ENCODE measurements around the gene CCDC146.
"Not testable (repeated sequence)": the region's sequence is repeated elsewhere in the genome, so short reads cannot be mapped to it uniquely, and the experiment has no call there.

Gene CCDC146

GRCh38 chr7:77152232-77152631, 29.8 kb downstream of the CCDC146 start:
- not testable (repeated sequence) for DNase-seq

- peak in 1 of 2 donors; percentile 26 for DNase-seq
These were observed 32.6 kb downstream of the CCDC146 start for GRCh38 chr7:77154917-77155464.

- not testable (repeated sequence) for DNase-seq
These were observed 33.4 kb downstream of the CCDC146 start for GRCh38 chr7:77155601-77156377.

GRCh38 chr7:77157034-77157433, 34.6 kb downstream of the CCDC146 start:
- not testable (repeated sequence) for DNase-seq

GRCh38 chr7:77157446-77157845, 35.0 kb downstream of the CCDC146 start:
- DNase-seq = peak; percentile 8 to 12

GRCh38 chr7:77171073-77171472, 48.7 kb downstream of the CCDC146 start:
- DNase-seq = not testable (repeated sequence)

- DNase-seq = not testable (repeated sequence)
These were observed 50.2 kb downstream of the CCDC146 start for GRCh38 chr7:77172437-77173172.

- not testable (repeated sequence) for DNase-seq
These were observed 52.0 kb downstream of the CCDC146 start for GRCh38 chr7:77174418-77174817.

GRCh38 chr7:77175274-77175800, 52.9 kb downstream of the CCDC146 start:
- DNase-seq = not testable (repeated sequence)

GRCh38 chr7:77177321-77177904, 55.0 kb downstream of the CCDC146 start:
- not testable (repeated sequence) for DNase-seq

GRCh38 chr7:77178024-77178423, 55.6 kb downstream of the CCDC146 start:
- DNase-seq = not testable (repeated sequence)

- DNase-seq = no peak
These were observed 58.7 kb downstream of the CCDC146 start for GRCh38 chr7:77181015-77181595.

GRCh38 chr7:77181734-77182133, 59.3 kb downstream of the CCDC146 start:
- no peak for DNase-seq

GRCh38 chr7:77182261-77182660, 59.8 kb downstream of the CCDC146 start:
- DNase-seq = no peak

GRCh38 chr7:77184463-77184862, 62.0 kb downstream of the CCDC146 start:
- DNase-seq = no peak

- no peak for DNase-seq
These were observed 62.6 kb downstream of the CCDC146 start for GRCh38 chr7:77184990-77185389.

GRCh38 chr7:77185866-77186265, 63.5 kb downstream of the CCDC146 start:
- no peak for DNase-seq

- peak in 1 of 2 donors; percentile 20 for DNase-seq
These were observed 66.5 kb downstream of the CCDC146 start for GRCh38 chr7:77188731-77189437.

GRCh38 chr7:77197141-77197540, 74.7 kb downstream of the CCDC146 start:
- DNase-seq = no peak

- DNase-seq = peak; percentile 60 to 77
These were observed 76.9 kb downstream of the CCDC146 start, which contains the start of gene FGL2 for GRCh38 chr7:77199013-77199966. Gene FGL2, minus strand, starts transcription at chr7:77199819. Its CDS starts 26 bp downstream, at chr7:77199793.

GRCh38 chr7:77200542-77200941, 78.1 kb downstream of the CCDC146 start:
- DNase-seq = no peak
